ENCODE measurements around the gene GBP5. TPM values are rescaled to one million over a fixed set of nuclear protein-coding genes. Genes with fewer than 3 reads are reported as not detected.

Gene GBP5
- total and polyA plus RNA-seq, 2 of the 4 experiments (the other 2 are of a cell fraction): not detected

GRCh38 chr1:89260566-89261255 is 11.9 kb downstream of the GBP5 start:
- no peak overlapping the region for H2BK20ac ChIP-seq (ENCODE audit: low read depth, low read length)
- H3K4me2 ChIP-seq (ENCODE audit: low read depth, low read length): no peak overlapping the region
- H3K9ac ChIP-seq (ENCODE audit: low read depth, low read length): no peak overlapping the region
- ChIA-PET CTCF (interaction anchor here (0.7 kb wide), 1 partner anchor 1367 kb away, joined by 3 read pairs; no protein-coding TSS in a partner anchor), POLR2A (ENCODE audit: unreplicated experiment) (no interaction called here)
- H2AFZ ChIP-seq (replicated peaks; ENCODE audit: low read length, poor library complexity): no peak overlapping the region
- H3K4me1 ChIP-seq (ENCODE audit: control insufficient read depth, insufficient read depth, low read length): no peaks in the 10 kb centered on the region
- H3K9me1 ChIP-seq (ENCODE audit: insufficient read depth, low read length): no peaks in the 10 kb centered on the region
- H3K36me3 ChIP-seq (ENCODE audit: control insufficient read depth, insufficient read depth, low read length): no peaks in the 10 kb centered on the region
- no peak overlapping the region for H3K4ac ChIP-seq (ENCODE audit: low read depth, low read length)
- H3K18ac ChIP-seq (ENCODE audit: low read depth, low read length): no peak overlapping the region
- H2AK9ac ChIP-seq (replicated peaks; ENCODE audit: low read depth, low read length, poor library complexity): no peak overlapping the region
- no peak overlapping the region for H3K4me3 ChIP-seq (ENCODE audit: insufficient read depth, low read depth, low read length)
- TF ChIP-seq MAFK (IDR thresholded peaks at IDR 0.05; ENCODE audit: low read depth, low read length) (no peak), CTCF (conservative IDR thresholded peaks at IDR 0.05; ENCODE audit: low read depth, low read length) (no peak), MXI1 (IDR thresholded peaks at IDR 0.05; ENCODE audit: borderline replicate concordance, low read depth, low read length) (no peak), USF2 (IDR thresholded peaks at IDR 0.05; ENCODE audit: low read depth, low read length) (no peak), RFX5 (IDR thresholded peaks at IDR 0.05; ENCODE audit: low read depth, low read length) (no peak), NFE2L2 (IDR thresholded peaks at IDR 0.05; ENCODE audit: low read depth, low read length) (no peak), FOS (IDR thresholded peaks at IDR 0.05; ENCODE audit: low read depth, low read length) (no peak)
- no peak overlapping the region for H4K5ac ChIP-seq (ENCODE audit: low read depth, low read length)
- no peak overlapping the region for H3K14ac ChIP-seq (replicated peaks; ENCODE audit: low read depth, low read length)
- H2BK120ac ChIP-seq (ENCODE audit: low read depth, low read length): no peak overlapping the region
- no peak overlapping the region for H3K27ac ChIP-seq (ENCODE audit: insufficient read depth, low read length)
- H3K79me1 ChIP-seq (ENCODE audit: low read depth in 1 of 2, low read length in 2 of 2): no peaks in the 10 kb centered on the region
- no peaks in the 10 kb centered on the region for H4K20me1 ChIP-seq (ENCODE audit: insufficient read depth, low read length)
- dilution Hi-C loops (cut with HindIII; ENCODE audit: low sequenced_read_pairs, unreplicated experiment) (no loop called here), intact Hi-C loops (cut with micrococcal nuclease) (no loop called here), in situ Hi-C loops (cut with MboI; ENCODE audit: low sequenced_read_pairs) (no loop called here)
- WGBS, 2 experiments (ENCODE audit: extremely low coverage in 2 of 2, insufficient read length in 1 of 2): 0% methylated on average over 1 of the region's 5 CpGs; no CpG with 5 or more reads in 1 of the 2 experiments
- H3K9me3 ChIP-seq (ENCODE audit: control insufficient read depth, insufficient read depth, low read length): no peaks in the 10 kb centered on the region
- no peak overlapping the region for H3K23ac ChIP-seq (ENCODE audit: low read depth, low read length)
- no peak overlapping the region for H2BK5ac ChIP-seq (ENCODE audit: low read depth, low read length, poor library complexity, severe bottlenecking)
- H2BK15ac ChIP-seq (ENCODE audit: low read depth, low read length): no peak overlapping the region
- no peak overlapping the region for H4K8ac ChIP-seq (ENCODE audit: low read depth in 2 of 2, low read length in 2 of 2)
- no peak for DNase-seq
- H2AK5ac ChIP-seq (ENCODE audit: low read depth, low read length): no peak overlapping the region
- ATAC-seq (ENCODE audit: low read depth): no peak
- BruUV-seq (replicated peaks): no TSS peak
- H3K56ac ChIP-seq (ENCODE audit: extremely low read depth, insufficient read depth, low read length): no peak overlapping the region
- no peaks in the 10 kb centered on the region for H3K27me3 ChIP-seq (ENCODE audit: control insufficient read depth, insufficient read depth, low read length)
- H4K91ac ChIP-seq (ENCODE audit: insufficient read depth, low read depth, low read length): no peak overlapping the region

All from IMR-90 (cell line).